ENCODE results near the gene GRXCR1. TPM values are rescaled to one million over a fixed set of nuclear protein-coding genes. Genes with fewer than 3 reads are reported as not detected.

The GRXCR1 gene
- total and polyA plus RNA-seq, 2 of the 4 experiments (the other 2 are of a cell fraction): not detected

DNA sequence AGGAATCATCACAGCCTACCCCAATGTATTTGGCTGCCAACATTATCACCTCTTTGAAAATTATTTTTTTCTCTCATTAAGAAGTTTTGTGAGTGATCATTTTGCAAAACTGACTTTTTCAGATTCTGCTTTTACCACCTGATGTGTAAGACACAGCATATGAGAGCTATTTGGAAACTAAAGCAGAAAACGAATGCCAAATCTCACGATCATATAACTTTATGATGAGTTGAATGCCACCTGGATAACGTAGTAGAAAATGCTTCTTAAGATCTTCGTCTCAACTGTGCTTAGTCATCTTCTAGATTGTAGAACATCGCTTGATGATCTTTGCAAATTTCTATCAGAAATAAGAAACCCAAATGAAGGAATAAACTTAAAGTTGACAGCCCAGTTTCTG is 21.3 kb upstream of the GRXCR1 start:
- Histone ChIP-seq H3K79me1 (ENCODE audit: low read depth in 1 of 2, low read length in 2 of 2) (no peaks in the 10 kb centered on the region), H4K20me1 (ENCODE audit: insufficient read depth, low read length) (no peaks in the 10 kb centered on the region), H3K4ac (ENCODE audit: low read depth, low read length) (no peak overlapping the region), H4K91ac (ENCODE audit: insufficient read depth, low read depth, low read length) (no peak overlapping the region), H2AK5ac (ENCODE audit: low read depth, low read length) (no peak overlapping the region), H2BK120ac (ENCODE audit: low read depth, low read length) (no peak overlapping the region), H3K9me1 (ENCODE audit: insufficient read depth, low read length) (no peaks in the 10 kb centered on the region), H3K4me3 (ENCODE audit: insufficient read depth, low read depth, low read length) (no peak overlapping the region), H3K27me3 (ENCODE audit: control insufficient read depth, insufficient read depth, low read length) (no peaks in the 10 kb centered on the region), H2BK20ac (ENCODE audit: low read depth, low read length) (no peak overlapping the region), H2AFZ (replicated peaks; ENCODE audit: low read length, poor library complexity) (no peak overlapping the region), H2AK9ac (replicated peaks; ENCODE audit: low read depth, low read length, poor library complexity) (no peak overlapping the region), H4K8ac (ENCODE audit: low read depth in 2 of 2, low read length in 2 of 2) (no peak overlapping the region), H3K23ac (ENCODE audit: low read depth, low read length) (no peak overlapping the region), H3K36me3 (ENCODE audit: control insufficient read depth, insufficient read depth, low read length) (no peaks in the 10 kb centered on the region), H3K9me3 (ENCODE audit: control insufficient read depth, insufficient read depth, low read length) (no peaks in the 10 kb centered on the region), H3K18ac (ENCODE audit: low read depth, low read length) (no peak overlapping the region), H3K4me1 (ENCODE audit: control insufficient read depth, insufficient read depth, low read length) (no peaks in the 10 kb centered on the region), H3K9ac (ENCODE audit: low read depth, low read length) (no peak overlapping the region), H3K4me2 (ENCODE audit: low read depth, low read length) (no peak overlapping the region), H3K14ac (replicated peaks; ENCODE audit: low read depth, low read length) (no peak overlapping the region), H2BK5ac (ENCODE audit: low read depth, low read length, poor library complexity, severe bottlenecking) (no peak overlapping the region), H4K5ac (ENCODE audit: low read depth, low read length) (no peak overlapping the region), H3K56ac (ENCODE audit: extremely low read depth, insufficient read depth, low read length) (no peak overlapping the region), H2BK15ac (ENCODE audit: low read depth, low read length) (no peak overlapping the region), H3K27ac (ENCODE audit: insufficient read depth, low read length) (no peak overlapping the region)
- no CpG with 5 or more reads among the region's 5 CpGs for WGBS, 2 experiments (ENCODE audit: extremely low coverage in 2 of 2, insufficient read length in 1 of 2)
- no peak for ATAC-seq (ENCODE audit: low read depth)
- in situ Hi-C loops (cut with MboI; ENCODE audit: low sequenced_read_pairs): no loop called here
- ChIA-PET CTCF (no interaction called here), POLR2A (ENCODE audit: unreplicated experiment) (no interaction called here)
- intact Hi-C loops (cut with micrococcal nuclease): no loop called here
- BruUV-seq (replicated peaks): no TSS peak
- TF ChIP-seq, protein P1, sequence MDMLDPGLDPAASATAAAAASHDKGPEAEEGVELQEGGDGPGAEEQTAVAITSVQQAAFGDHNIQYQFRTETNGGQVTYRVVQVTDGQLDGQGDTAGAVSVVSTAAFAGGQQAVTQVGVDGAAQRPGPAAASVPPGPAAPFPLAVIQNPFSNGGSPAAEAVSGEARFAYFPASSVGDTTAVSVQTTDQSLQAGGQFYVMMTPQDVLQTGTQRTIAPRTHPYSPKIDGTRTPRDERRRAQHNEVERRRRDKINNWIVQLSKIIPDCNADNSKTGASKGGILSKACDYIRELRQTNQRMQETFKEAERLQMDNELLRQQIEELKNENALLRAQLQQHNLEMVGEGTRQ (IDR thresholded peaks at IDR 0.05; ENCODE audit: low read depth, low read length): no peak
- TF ChIP-seq, protein P2, sequence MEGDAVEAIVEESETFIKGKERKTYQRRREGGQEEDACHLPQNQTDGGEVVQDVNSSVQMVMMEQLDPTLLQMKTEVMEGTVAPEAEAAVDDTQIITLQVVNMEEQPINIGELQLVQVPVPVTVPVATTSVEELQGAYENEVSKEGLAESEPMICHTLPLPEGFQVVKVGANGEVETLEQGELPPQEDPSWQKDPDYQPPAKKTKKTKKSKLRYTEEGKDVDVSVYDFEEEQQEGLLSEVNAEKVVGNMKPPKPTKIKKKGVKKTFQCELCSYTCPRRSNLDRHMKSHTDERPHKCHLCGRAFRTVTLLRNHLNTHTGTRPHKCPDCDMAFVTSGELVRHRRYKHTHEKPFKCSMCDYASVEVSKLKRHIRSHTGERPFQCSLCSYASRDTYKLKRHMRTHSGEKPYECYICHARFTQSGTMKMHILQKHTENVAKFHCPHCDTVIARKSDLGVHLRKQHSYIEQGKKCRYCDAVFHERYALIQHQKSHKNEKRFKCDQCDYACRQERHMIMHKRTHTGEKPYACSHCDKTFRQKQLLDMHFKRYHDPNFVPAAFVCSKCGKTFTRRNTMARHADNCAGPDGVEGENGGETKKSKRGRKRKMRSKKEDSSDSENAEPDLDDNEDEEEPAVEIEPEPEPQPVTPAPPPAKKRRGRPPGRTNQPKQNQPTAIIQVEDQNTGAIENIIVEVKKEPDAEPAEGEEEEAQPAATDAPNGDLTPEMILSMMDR (conservative IDR thresholded peaks at IDR 0.05; ENCODE audit: low read depth, low read length): no peak
- no peak for TF ChIP-seq RCOR1 (IDR thresholded peaks at IDR 0.05; ENCODE audit: insufficient replicate concordance, low read length)
- no peak for TF ChIP-seq MAFK (IDR thresholded peaks at IDR 0.05; ENCODE audit: low read depth, low read length)
- no peak for TF ChIP-seq POLR2A (IDR thresholded peaks at IDR 0.05; ENCODE audit: low read depth, low read length)
- TF ChIP-seq MXI1 (IDR thresholded peaks at IDR 0.05; ENCODE audit: borderline replicate concordance, low read depth, low read length): no peak
- dilution Hi-C loops (cut with HindIII; ENCODE audit: low sequenced_read_pairs, unreplicated experiment): no loop called here
- no peak for DNase-seq

All from IMR-90 (cell line).